ENCODE measurements around the gene HAS3. TPM values are rescaled to one million over a fixed set of nuclear protein-coding genes. Genes with fewer than 3 reads are reported as not detected.
"Not testable (repeated sequence)": the region's sequence is repeated elsewhere in the genome, so short reads cannot be mapped to it uniquely, and the experiment has no call there.

HAS3 gene
- total RNA-seq, 1 experiment from 2014 or later = 0.31 TPM

- no peak for DNase-seq (ENCODE audit: low spot score)
Observed at GRCh38 chr16:69116256-69116875, 10.9 kb downstream of the HAS3 start.

- no peak for DNase-seq (ENCODE audit: low spot score)
Observed at GRCh38 chr16:69116906-69117305, 11.5 kb downstream of the HAS3 start.

DNA sequence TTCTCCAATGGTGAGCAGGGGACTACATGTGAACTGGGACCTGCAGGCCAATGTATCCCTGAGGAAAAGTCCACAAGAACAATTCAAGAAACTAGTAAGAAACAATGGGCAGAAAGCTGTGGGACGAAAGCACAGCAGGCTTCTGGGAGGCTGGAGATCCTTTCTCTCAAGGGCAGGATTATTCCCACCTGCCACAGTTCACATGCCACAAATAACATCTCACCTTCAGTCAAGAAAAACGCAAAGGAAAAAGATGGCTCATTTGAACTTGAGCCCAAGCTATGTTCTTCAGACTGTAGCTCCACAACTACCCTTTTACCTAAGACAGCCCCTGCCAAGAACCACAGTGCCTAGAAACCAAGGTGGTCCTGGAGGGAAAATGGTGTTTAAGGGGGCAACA is 13.0 kb downstream of the HAS3 start:
- no peak for DNase-seq (ENCODE audit: low spot score)

- DNase-seq (ENCODE audit: low spot score) = no peak
Observed at GRCh38 chr16:69118994-69119393, 13.5 kb downstream of the HAS3 start.

GRCh38 chr16:69119536-69119935 is 14.1 kb downstream of the HAS3 start:
- DNase-seq (ENCODE audit: low spot score) = no peak

DNA sequence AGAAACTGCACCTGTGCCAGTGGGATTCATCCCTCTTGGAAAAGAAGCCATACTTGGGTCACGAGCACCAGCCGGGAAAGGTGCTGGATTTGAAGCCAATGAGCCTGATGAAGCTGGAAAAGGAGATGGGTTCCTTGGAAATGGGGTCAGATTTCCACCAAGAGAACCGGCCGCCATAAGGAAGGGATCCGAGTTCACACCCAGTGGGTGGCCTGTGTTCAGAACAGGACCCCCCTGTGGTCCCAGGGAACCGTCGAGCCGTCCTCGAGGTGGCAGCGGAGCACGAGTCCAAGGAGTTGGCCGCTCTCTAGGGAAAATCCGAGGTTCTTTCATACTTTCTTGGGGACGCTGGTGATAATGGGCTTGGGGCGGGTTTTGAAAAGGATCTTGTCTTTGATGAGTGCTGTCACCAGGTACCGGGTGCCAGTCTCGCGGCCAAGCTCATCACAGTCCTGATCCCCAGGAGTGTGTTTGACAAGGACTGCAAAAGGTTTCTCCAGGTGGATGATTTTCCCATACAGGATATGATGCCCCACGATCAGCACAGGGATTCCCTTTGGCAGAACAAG is 14.7 kb downstream of the HAS3 start:
- DNase-seq (ENCODE audit: low spot score) = no peak

DNA sequence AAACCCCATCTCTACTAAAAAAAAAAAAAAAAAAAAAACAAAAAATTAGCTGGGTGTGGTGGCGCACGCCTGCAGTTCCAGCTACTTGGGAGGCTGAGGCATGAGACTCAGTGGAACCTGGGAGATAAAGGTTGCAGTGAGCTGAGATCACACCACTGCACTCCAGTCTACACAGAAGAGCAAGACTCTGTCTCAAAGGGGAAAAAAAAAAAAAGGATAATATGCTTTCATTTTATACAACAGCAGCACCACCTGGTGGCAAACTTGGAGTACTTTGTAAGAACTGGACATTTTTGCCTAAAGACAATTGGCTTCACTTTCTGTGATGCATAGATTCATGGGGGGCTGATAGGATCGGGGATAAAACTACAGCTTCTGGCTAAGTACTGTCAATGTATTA is 18.5 kb downstream of the HAS3 start:
- peak; percentile 70 for DNase-seq (ENCODE audit: low spot score)

DNA sequence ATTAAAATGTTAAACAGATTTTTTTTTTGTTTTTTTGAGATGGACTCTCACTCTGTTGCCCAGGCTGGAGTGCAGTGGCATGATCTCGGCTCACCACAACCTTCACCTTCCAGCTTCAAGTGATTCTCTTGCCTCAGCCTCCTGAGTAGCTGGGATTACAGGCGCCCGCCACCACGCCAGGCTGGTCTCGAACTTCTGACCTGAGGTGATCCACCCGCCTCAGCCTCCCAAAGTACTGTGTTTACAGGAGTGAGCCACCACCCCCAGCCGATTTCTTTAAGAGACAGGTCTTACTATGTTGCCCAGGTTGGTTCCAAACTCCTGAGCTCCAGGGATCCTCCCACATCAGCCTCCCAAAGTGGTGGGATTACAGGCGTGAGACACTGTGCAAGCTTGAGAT is 19.0 kb downstream of the HAS3 start:
- not testable (repeated sequence) for DNase-seq (ENCODE audit: low spot score)

DNA sequence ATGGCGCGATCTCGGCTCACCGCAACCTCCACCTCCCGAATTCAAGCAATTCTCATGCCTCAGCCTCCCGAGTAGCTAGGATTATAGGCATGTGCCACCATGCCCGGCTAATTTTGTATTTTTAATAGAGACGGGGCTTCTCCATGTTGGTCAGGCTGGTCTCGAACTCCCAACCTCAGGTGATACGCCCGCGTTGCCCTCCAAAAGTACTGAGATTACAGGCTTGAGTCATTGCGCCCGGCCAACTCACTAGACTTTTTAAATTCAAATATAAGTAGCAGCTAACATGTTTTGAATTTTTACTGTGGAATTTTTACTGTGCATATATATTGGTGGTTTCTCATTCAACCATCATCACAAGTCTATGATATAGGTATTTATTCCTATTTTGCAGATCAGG is 19.5 kb downstream of the HAS3 start:
- not testable (repeated sequence) for DNase-seq (ENCODE audit: low spot score)

DNA sequence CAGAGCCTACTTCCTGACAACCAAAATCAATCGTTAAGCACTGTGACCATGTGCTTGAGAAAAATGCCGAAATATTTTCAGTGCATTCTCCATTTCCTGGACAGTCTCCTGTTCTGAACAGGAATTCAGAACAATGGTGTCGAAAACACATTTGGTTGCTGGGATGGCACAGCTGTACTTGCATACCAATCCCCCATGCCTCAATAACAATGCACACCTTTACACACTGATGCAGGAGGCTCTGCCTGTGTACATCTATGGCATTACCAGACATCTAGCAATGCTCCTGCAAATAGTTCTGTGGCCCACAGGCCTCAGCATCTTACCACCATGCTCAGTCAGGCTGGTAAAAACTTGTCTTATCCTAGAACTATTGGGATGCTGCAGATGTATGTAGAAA is 20.8 kb downstream of the HAS3 start:
- DNase-seq (ENCODE audit: low spot score) = no peak

GRCh38 chr16:69126801-69127200 is 21.3 kb downstream of the HAS3 start:
- not testable (repeated sequence) for DNase-seq (ENCODE audit: low spot score)

DNA sequence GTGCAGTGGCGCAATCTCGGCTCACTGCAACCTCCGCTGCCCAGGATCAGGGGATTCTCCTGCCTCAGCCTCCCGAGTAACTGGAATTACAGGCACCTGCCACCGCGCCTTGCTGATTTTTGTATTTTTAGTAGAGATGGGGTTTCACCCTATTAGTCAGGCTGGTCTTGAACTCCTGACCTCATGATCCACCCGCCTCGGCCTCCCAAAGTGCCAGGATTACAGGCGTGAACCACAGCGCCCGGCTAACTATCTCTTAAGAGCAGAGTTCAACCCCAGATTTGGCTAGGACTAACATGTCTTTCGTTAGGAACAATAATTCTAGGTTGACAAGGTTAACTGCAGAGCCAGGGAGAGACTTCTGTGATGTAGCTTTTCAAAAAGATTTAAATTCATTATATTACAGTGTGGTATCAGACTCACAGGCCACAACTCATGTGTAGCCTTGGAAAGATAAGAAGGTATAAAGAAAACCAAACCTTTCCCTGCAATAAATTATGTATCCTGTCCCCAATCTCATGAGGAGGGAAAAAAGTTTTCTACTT is 22.6 kb downstream of the HAS3 start:
- no peak for DNase-seq (ENCODE audit: low spot score)

GRCh38 chr16:69130461-69130860 is 25.0 kb downstream of the HAS3 start:
- DNase-seq (ENCODE audit: low spot score) = no peak

GRCh38 chr16:69131167-69131838 is 25.9 kb downstream of the HAS3 start:
- DNase-seq (ENCODE audit: low spot score) = peak; percentile 45

- peak; percentile 65 for DNase-seq (ENCODE audit: low spot score)
Observed at GRCh38 chr16:69131839-69132423, 26.5 kb downstream of the HAS3 start.

DNA sequence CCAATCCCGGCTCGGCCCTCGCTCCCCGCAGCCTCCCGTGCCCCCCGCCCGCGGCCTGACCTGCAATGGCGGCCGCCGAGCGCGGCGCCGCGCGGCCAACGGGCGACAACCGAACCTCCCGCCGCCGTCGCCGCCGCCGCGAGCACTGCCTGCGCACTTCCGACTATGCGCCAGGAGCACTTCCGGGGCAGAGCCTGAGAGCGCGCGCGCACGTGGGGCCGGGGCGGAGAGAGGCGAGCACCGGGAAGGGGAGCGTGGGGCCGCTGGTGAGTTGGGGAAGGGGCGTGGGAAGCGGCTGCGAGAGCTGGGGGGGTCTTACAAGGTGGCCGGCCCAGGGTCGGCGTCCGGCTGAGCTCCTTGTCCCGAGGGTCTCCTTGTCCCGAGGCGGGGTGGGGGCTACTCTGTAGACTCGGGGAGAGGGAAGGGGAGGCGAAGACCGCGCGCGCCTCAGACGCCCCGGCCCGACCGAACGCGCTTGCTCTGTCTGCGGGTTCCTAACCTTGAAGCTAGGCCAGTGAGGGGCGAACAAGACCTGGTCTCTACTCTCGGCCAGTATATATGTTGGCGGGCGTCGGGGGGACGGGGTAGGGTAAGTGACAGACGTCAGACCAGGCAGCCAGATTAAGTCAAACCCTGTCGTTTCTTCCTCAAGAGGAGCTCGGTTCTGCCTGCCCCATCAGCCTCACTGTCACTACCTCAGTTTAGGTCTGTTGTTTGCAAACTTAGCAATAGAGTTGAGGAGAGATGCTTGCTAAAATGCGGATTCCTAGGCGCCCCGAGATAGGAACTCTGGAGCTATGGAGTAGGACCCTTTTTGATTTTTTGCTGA is 27.2 kb downstream of the HAS3 start, which contains the start of the genes CHTF8 and UTP4:
CHTF8 (minus strand) TSS at position 165 of the 829 bp plus-strand sequence. CDS start 11,130 bp downstream, outside the sequence.
UTP4 (plus strand) TSS at position 226 of the 829 bp plus-strand sequence. CDS start 811 bp downstream, outside the sequence.
- peak; percentile 64 for DNase-seq (ENCODE audit: low spot score)

GRCh38 chr16:69133373-69133954 is 28.0 kb downstream of the HAS3 start:
- no peak for DNase-seq (ENCODE audit: low spot score)

DNA sequence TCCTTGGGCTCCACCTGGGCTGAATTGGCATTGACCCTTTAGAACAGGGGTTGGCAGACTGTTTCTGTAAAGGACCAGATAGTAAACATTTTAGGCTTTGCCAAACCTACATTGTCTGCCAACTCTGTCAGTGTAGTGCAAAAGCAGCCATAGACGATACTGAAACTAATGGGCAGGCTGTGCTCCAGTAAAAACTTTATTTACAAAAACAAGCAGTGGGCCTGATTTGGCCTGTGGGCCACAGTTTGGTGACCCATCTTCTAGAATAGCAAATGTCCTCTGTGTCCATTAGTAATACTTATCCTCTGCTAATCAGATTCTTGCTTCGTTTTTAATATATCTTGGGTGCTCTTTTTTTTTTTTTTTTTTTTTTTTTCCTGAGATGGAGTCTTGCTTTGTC is 33.2 kb downstream of the HAS3 start:
- DNase-seq (ENCODE audit: low spot score) = no peak

DNA sequence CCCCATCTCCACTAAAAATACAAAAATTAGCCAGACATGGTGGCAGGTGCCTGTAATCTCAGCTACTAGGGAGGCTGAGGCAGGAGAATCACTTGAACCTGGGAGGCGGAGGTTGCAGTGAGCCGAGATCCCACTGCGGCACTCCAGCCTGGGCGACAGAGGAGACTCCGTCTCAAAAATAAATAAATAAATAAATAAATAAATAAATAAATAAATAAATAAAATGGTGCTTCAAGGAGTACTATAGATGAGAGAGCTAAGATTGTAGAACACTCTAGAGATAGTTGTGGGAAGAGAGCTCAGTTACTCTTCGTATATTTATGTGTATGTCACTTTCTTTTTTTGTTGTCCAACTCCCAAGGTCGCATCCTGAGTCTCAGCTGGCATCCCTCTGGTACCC is 34.0 kb downstream of the HAS3 start:
- DNase-seq (ENCODE audit: low spot score) = not testable (repeated sequence)

DNA sequence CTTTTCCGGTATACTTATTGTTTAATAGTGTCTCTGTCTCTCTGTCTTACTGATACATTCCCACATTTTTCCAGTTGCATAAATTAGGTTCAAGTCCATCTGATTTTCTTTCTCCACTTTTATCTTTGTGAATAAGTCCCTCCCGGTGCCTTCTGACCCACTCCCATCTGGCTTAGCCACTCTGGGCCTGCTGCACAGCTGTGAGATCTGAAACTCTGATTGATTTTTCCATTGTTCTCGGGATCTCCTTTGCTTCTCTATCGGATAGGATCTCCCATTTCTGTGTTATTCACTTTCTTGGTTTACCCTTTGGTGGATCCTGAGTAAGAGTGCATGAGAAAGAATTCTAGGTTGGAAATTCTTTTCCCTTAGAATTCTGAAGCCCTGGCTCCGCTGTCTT is 35.6 kb downstream of the HAS3 start:
- DNase-seq (ENCODE audit: low spot score) = no peak

- DNase-seq (ENCODE audit: low spot score) = no peak
Observed at GRCh38 chr16:69141936-69142335, 36.5 kb downstream of the HAS3 start.

Data from A172 (cell line).